ENCODE data around the gene TLE4. TPM values are rescaled to one million over a fixed set of nuclear protein-coding genes. Genes with fewer than 3 reads are reported as not detected.
"Not testable (repeated sequence)": the region's sequence is repeated elsewhere in the genome, so short reads cannot be mapped to it uniquely, and the experiment has no call there.

Gene TLE4
- total RNA-seq, 3 donors from 2014 or later: 25.0 to 47.0 (median 35.1) TPM

GRCh38 chr9:79741381-79741780 lies 169.6 kb downstream of the TLE4 start:
- Histone ChIP-seq H3K9me3 (no peaks in the 10 kb centered on the region), H3K4me3 (no peak overlapping the region), H3K27ac (no peak overlapping the region), H3K4me1 (no peaks in the 10 kb centered on the region), H3K36me3 (no peaks in the 10 kb centered on the region), H3K27me3 (no peaks in the 10 kb centered on the region)
- no peak for TF ChIP-seq POLR2A (IDR thresholded peaks at IDR 0.05)
- no peak for TF ChIP-seq POLR2AphosphoS5 (IDR thresholded peaks at IDR 0.05)
- no peak for TF ChIP-seq CTCF (IDR thresholded peaks at IDR 0.05)
- intact Hi-C loops (cut with DNase I; ENCODE audit: low total_unique reads): no loop called here
- DNase-seq (ENCODE audit: low spot score in 2 of 2): no peak

DNA sequence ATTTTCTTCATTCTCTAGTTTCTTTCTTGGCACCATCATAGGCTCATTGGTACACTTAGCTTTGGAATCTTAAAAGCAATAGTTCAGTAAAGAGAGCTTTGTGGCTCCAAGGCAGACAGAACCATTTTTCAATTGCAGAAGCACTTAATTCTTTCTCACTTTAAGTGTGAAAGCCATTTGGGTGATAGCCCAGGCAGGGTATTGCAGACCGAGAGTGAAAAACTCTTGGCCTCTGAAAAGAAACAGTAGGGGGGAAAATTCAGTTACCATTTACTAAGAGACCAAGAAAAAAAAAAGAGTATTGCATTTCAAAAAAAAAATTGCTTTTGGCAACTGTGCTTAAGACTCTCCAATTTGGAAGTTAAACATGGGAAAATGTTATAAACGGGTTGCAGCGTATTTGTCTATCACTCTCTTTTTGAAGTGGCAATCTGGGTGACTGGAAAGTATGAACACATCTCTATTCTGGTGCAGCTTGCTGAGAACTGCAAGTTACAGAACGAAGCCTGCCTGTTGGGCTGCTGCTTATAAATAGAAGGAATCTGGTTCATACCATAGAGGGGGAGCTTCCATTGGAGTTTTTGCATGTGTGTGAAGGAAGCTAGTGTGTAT lies 170.5 kb downstream of the TLE4 start:
- no peaks in the 10 kb centered on the region for H3K4me1 ChIP-seq
- no peaks in the 10 kb centered on the region for H3K27me3 ChIP-seq
- intact Hi-C loops (cut with DNase I; ENCODE audit: low total_unique reads): no loop called here
- no peak for DNase-seq (ENCODE audit: low spot score in 2 of 2)
- no peak overlapping the region for H3K27ac ChIP-seq
- TF ChIP-seq POLR2A (IDR thresholded peaks at IDR 0.05) (no peak), POLR2AphosphoS5 (IDR thresholded peaks at IDR 0.05) (no peak), CTCF (IDR thresholded peaks at IDR 0.05) (no peak)
- H3K9me3 ChIP-seq: no peaks in the 10 kb centered on the region
- no peaks in the 10 kb centered on the region for H3K36me3 ChIP-seq
- no peak overlapping the region for H3K4me3 ChIP-seq

DNA sequence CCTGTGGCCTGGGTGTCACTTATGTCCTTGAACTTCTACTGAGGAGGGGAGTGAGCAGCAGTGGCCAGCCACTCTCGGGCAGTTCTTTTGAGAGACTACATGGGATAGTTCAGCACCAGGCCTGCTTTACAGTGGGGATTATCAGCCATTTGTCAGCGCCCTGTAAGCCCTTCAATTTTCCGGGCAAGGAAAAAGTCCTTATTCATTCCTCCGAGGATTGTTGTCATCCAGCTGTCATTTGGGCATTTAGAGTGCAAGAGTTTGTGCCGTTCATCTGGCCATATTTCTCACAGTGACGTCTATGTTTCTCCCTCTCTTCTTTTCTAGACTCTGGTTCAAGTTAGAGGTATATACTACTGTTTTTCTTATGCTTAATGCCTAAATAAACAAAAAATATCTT lies 172.8 kb downstream of the TLE4 start:
- TF ChIP-seq POLR2A (IDR thresholded peaks at IDR 0.05): no peak
- no peak for TF ChIP-seq POLR2AphosphoS5 (IDR thresholded peaks at IDR 0.05)
- no peak for TF ChIP-seq CTCF (IDR thresholded peaks at IDR 0.05)

DNA sequence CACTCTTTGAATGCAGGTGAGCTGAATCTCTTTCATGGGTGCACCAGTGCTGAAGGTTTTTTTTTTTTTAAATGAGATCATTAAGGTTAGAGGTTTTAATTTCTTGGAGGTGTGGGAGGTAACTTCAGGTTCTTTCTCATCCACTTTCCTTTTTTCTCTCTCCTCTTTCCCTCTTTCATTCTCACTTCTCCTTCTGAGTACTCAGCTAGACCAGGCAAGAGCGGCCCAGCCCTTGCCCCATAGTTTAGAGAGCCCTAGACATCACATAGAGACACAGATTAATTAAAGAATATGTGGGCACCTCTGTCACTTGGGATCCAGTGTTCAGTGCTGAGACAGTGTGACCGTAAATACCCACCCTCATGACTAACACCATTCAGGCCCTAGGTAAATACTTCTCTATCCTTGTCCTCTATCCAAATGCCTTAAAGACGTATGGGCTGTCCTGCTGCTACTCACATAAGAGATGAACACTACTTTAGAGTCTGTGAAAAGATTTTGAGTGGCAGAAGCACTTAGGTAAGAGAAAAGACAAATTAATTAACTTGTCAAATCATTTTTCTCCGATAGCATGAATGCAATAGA lies 174.1 kb downstream of the TLE4 start:
- Histone ChIP-seq H3K36me3 (no peaks in the 10 kb centered on the region), H3K9me3 (no peaks in the 10 kb centered on the region), H3K27me3 (no peaks in the 10 kb centered on the region), H3K27ac (no peak overlapping the region), H3K4me3 (no peak overlapping the region), H3K4me1 (no peaks in the 10 kb centered on the region)
- intact Hi-C loops (cut with DNase I; ENCODE audit: low total_unique reads): no loop called here
- DNase-seq (ENCODE audit: low spot score in 2 of 2): no peak
- TF ChIP-seq POLR2A (IDR thresholded peaks at IDR 0.05) (no peak), CTCF (IDR thresholded peaks at IDR 0.05) (no peak), POLR2AphosphoS5 (IDR thresholded peaks at IDR 0.05) (no peak)

More for the DNA sequence above, 172.8 kb downstream of the TLE4 start:
- Histone ChIP-seq H3K9me3 (no peaks in the 10 kb centered on the region), H3K27me3 (no peaks in the 10 kb centered on the region), H3K4me3 (no peak overlapping the region), H3K4me1 (no peaks in the 10 kb centered on the region), H3K27ac (no peak overlapping the region), H3K36me3 (no peaks in the 10 kb centered on the region)
- intact Hi-C loops (cut with DNase I; ENCODE audit: low total_unique reads): no loop called here
- no peak for DNase-seq (ENCODE audit: low spot score in 2 of 2)

- H3K4me3 ChIP-seq; H3K27ac ChIP-seq; H3K4me1 ChIP-seq; DNase-seq (ENCODE audit: low spot score in 2 of 2); H3K36me3 ChIP-seq; H3K9me3 ChIP-seq; H3K27me3 ChIP-seq; intact Hi-C loops (cut with DNase I; ENCODE audit: low total_unique reads): not testable (repeated sequence)
Measured at GRCh38 chr9:79751895-79752466, 180.2 kb downstream of the TLE4 start.

Measured in breast epithelium (tissue), 4 donors.